NK-92 treated with Interleukin-12 subunit alpha and Interleukin-12 subunit beta, amount 100 ng/mL, for 24 hours (cell line): Measurements from ENCODE around the gene C19orf25.

Source experiments
- DNase-seq: peaks from one replicate; lab custom pipeline; 2025; lab: John Stamatoyannopoulos, UW

The C19orf25 gene

GRCh38 chr19:1432507-1432887, 46.5 kb downstream of the C19orf25 start:
- DNase-seq: no peak

- no peak for DNase-seq
These were observed 47.1 kb downstream of the C19orf25 start for GRCh38 chr19:1431759-1432506.

GRCh38 chr19:1430246-1430645, 48.8 kb downstream of the C19orf25 start:
- DNase-seq: no peak

GRCh38 chr19:1429750-1430149, 49.3 kb downstream of the C19orf25 start:
- DNase-seq: no peak

GRCh38 chr19:1428738-1429391, 50.1 kb downstream of the C19orf25 start:
- no peak for DNase-seq

GRCh38 chr19:1427221-1427920, 51.6 kb downstream of the C19orf25 start:
- DNase-seq: no peak

- no peak for DNase-seq
These were observed 52.3 kb downstream of the C19orf25 start for GRCh38 chr19:1426736-1427135.

- DNase-seq: no peak
These were observed 53.1 kb downstream of the C19orf25 start for GRCh38 chr19:1425902-1426301.

GRCh38 chr19:1425102-1425837, 53.7 kb downstream of the C19orf25 start:
- no peak for DNase-seq

GRCh38 chr19:1424192-1424955, 54.6 kb downstream of the C19orf25 start:
- no peak for DNase-seq

- DNase-seq: no peak
These were observed 55.4 kb downstream of the C19orf25 start for GRCh38 chr19:1423436-1424191.
